ENCODE measurements around the gene CAMK1D.

- TF ChIP-seq CTCF (IDR thresholded peaks at IDR 0.05) (no peak), POLR2A (IDR thresholded peaks at IDR 0.05) (no peak)
Observed at GRCh38 chr10:12412666-12413368, 63.5 kb downstream of the CAMK1D start.
